ENCODE measurements around the gene CLDN11.

DNA sequence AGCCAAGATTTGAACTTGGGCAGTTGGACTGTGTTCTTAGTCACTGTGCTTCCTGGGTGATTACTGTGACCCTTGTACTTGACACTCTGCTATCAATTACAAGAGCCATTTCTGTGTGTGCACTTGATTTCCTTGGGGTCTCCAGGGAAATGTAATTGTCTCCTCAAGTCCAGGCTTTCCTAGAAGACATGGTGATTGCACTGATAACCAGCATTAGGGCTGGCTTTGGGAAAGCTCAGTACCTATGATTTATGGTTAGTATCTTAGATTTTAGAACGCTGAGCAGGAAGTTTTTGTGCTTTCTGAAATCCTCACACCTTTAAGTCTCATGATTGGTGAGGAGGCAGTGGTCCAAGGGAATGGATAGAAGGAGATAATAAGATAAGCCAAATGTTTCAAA is 1.6 kb upstream of the CLDN11 start:
- TF ChIP-seq CTCF (IDR thresholded peaks at IDR 0.05) (no peak), POLR2A (IDR thresholded peaks at IDR 0.05) (no peak)
